Panc1 (cell line): ENCODE data around the gene DNPH1. TPM values are rescaled to one million over a fixed set of nuclear protein-coding genes. Genes with fewer than 3 reads are reported as not detected.

Experiments
- ATAC-seq: fragments of 200-7000 bp; cut with Tn5 transposase; 2 replicates; pipeline ENCODE4 v1.9.1; 2020; ENCODE audit warnings: mild to moderate bottlenecking, moderate library complexity
- BruUV-seq: library from RNA; stranded (reverse); fragments of 400-500 nt; replicated peaks from 2 replicates; lab custom pipeline; 2021; lab: Mats Ljungman, UMichigan
- CTCF ChIA-PET: fragments of 300-600 bp; sonication (Branson Sonifier 250); formaldehyde crosslinking; loops from one replicate; lab custom pipeline; 2022; ENCODE audit warnings: antibody characterized with exemption; lab: Charles Lee
- POLR2A ChIA-PET: fragments of 300-600 bp; sonication (Branson Sonifier 250); formaldehyde crosslinking; loops from one replicate; lab custom pipeline; 2022; ENCODE audit warnings: antibody characterized with exemption; lab: Charles Lee
- DNase-seq: peaks from one replicate; pipeline ENCODE4 v3.0.0-alpha.2; 2010; ENCODE audit warnings: low read depth, low spot score
- H3K27ac ChIP-seq: 2 replicates; pipeline ENCODE4 v1.5.1; 2011; ENCODE audit warnings: mild to moderate bottlenecking, low read length, inconsistent platforms
- H3K27me3 ChIP-seq: fragments of 200-500 bp; sonication (Bioruptor generic); 2 replicates; pipeline ENCODE4 v1.6.0; 2014; ENCODE audit warnings: low read length, inconsistent platforms; ENCODE audit not compliant: control insufficient read depth, insufficient read depth
- H3K36me3 ChIP-seq: fragments of 200-500 bp; sonication (Bioruptor generic); 2 replicates; pipeline ENCODE4 v1.5.1; 2014; ENCODE audit warnings: inconsistent platforms, mild to moderate bottlenecking, low read length, moderate library complexity; ENCODE audit not compliant: control insufficient read depth, insufficient read depth
- H3K4me1 ChIP-seq: 2 replicates; pipeline ENCODE4 v1.5.1; 2011; ENCODE audit warnings: inconsistent platforms, mild to moderate bottlenecking, low read length, moderate library complexity; ENCODE audit not compliant: control insufficient read depth, insufficient read depth
- H3K4me3 ChIP-seq, 2 experiments: 2 replicates each; pipeline ENCODE4 v1.5.1; 2011 to 2012; ENCODE audit warnings: low read depth in 2 of 2, low read length in 2 of 2, mild to moderate bottlenecking in 2 of 2, inconsistent platforms in 1 of 2, moderate library complexity in 1 of 2
- H3K9me3 ChIP-seq: fragments of 200-500 bp; sonication (Bioruptor generic); 2 replicates; pipeline ENCODE4 v1.5.1; 2014; ENCODE audit warnings: low read depth, mild to moderate bottlenecking, inconsistent platforms, low read length, moderate library complexity; ENCODE audit not compliant: control insufficient read depth, insufficient read depth
- CTCF ChIP-seq: fragments of 450-650 bp; IDR thresholded peaks from 2 replicates; pipeline ENCODE4 v1.5.1; 2017; ENCODE audit warnings: mild to moderate bottlenecking
- POLR2AphosphoS5 ChIP-seq: IDR thresholded peaks from 2 replicates; pipeline ENCODE4 v1.6.1; 2012; ENCODE audit warnings: mild to moderate bottlenecking, low read depth, low read length, moderate library complexity
- REST ChIP-seq, 2 experiments: IDR thresholded peaks; 2 replicates each; pipeline ENCODE4 v1.6.1; 2011 to 2012; ENCODE audit warnings: low read depth in 2 of 2, control low read depth in 1 of 2, low read length in 1 of 2, mild to moderate bottlenecking in 1 of 2, moderate library complexity in 1 of 2; ENCODE audit not compliant: insufficient read depth in 1 of 2
- SIN3A ChIP-seq: IDR thresholded peaks from 2 replicates; pipeline ENCODE4 v1.6.1; 2012; ENCODE audit warnings: low read depth, mild to moderate bottlenecking, low read length, moderate library complexity, borderline replicate concordance; ENCODE audit not compliant: insufficient read depth
- TCF7L2 ChIP-seq: IDR thresholded peaks from 2 replicates; pipeline ENCODE4 v1.6.1; 2011; ENCODE audit warnings: mild to moderate bottlenecking, low read depth, low read length, inconsistent platforms
- in situ Hi-C: cut with HindIII; loops from 2 replicates; pipeline ENCODE4 v1.10.0; 2016; ENCODE audit warnings: low sequenced_read_pairs, low pct_unique_long_range_greater_than_20kb
- intact Hi-C: fragments of 100-400 bp; cut with micrococcal nuclease; formaldehyde crosslinking; loops from one replicate; pipeline ENCODE4 v1.10.0; 2022; ENCODE audit not compliant: unreplicated experiment
- total RNA-seq: library from RNA; stranded (reverse); gene quantifications from one replicate; pipeline ENCODE4 v1.2.1, GENCODE V29; 2021; ENCODE audit not compliant: unreplicated experiment

Gene DNPH1
- total RNA-seq, 1 experiment from 2014 or later, result 67.3 TPM

- in situ Hi-C loops, result no loop called here
- ChIA-PET POLR2A (no interaction called here), CTCF (no interaction called here)
These were observed 11.9 kb downstream of the DNPH1 start for GRCh38 chr6:43217351-43217750.

GRCh38 chr6:43216200-43216599 is 13.1 kb downstream of the DNPH1 start:
- DNase-seq (no peak), ATAC-seq (no peak)
- POLR2A ChIA-PET, result no interaction called here

More at GRCh38 chr6:43217351-43217750, 11.9 kb downstream of the DNPH1 start:
- Histone ChIP-seq H3K27ac (no peak overlapping the region), H3K9me3 (no peaks in the 10 kb centered on the region), H3K4me1 (peaks cover 5% of the 10 kb centered on the region; the same call in 1 of the 2 replicates), H3K36me3 (no peaks in the 10 kb centered on the region; the same call in 1 of the 2 replicates), H3K4me3 (no peak overlapping the region), H3K27me3 (no peaks in the 10 kb centered on the region)
- ATAC-seq (no peak), DNase-seq (no peak)
- intact Hi-C loops, result no loop called here
- no TSS peak for BruUV-seq
- TF ChIP-seq REST (IDR thresholded peaks at IDR 0.05; ENCODE audit: insufficient read depth in 1 of 2, low read depth in 2 of 2, low read length in 1 of 2), result no peak
- no peak for TF ChIP-seq SIN3A
- TF ChIP-seq CTCF, result no peak
- TF ChIP-seq TCF7L2, result no peak
- TF ChIP-seq POLR2AphosphoS5, result no peak

More at GRCh38 chr6:43216200-43216599, 13.1 kb downstream of the DNPH1 start:
- no peaks in the 10 kb centered on the region for H3K27me3 ChIP-seq
- H3K9me3 ChIP-seq, result no peaks in the 10 kb centered on the region
- no peak overlapping the region for H3K4me3 ChIP-seq
- BruUV-seq, result no TSS peak
- no peaks in the 10 kb centered on the region; the same call in 1 of the 2 replicates for H3K36me3 ChIP-seq
- in situ Hi-C loops, result no loop called here
- H3K27ac ChIP-seq, result no peak overlapping the region
- no peaks in the 10 kb centered on the region for H3K4me1 ChIP-seq
- intact Hi-C loops, result no loop called here
- TF ChIP-seq CTCF, result no peak
- no peak for TF ChIP-seq TCF7L2
- no peak for TF ChIP-seq SIN3A
- no peak for TF ChIP-seq REST (IDR thresholded peaks at IDR 0.05; ENCODE audit: insufficient read depth in 1 of 2, low read depth in 2 of 2, low read length in 1 of 2)
- no peak for TF ChIP-seq POLR2AphosphoS5
- CTCF ChIA-PET, result interaction anchor here (0.5 kb wide), 1 partner anchor 214 kb away, joined by 3 read pairs; no protein-coding TSS in a partner anchor
